Heart left ventricle (tissue), 13 donors: ENCODE results near the gene YDJC.

Experiments
- POLR2A ChIP-seq, 2 donors: fragments of 450-650 bp; IDR thresholded peaks; one replicate each; pipeline ENCODE4 v1.6.1; 2017; ENCODE audit warnings: antibody characterized with exemption in 2 of 2, mild to moderate bottlenecking in 2 of 2, moderate library complexity in 2 of 2
- TF ChIP-seq, protein P1 (sequence below), 12 donors: fragments of 200-600 bp; sonication (generic) in 4 of 12; IDR thresholded peaks; one replicate each; pipeline versions ENCODE4 v1.5.0 to v1.8.0; 2018 to 2022; ENCODE audit warnings: antibody characterized with exemption in 12 of 12, mild to moderate bottlenecking in 5 of 12
- donor health status: ischemic (EF 13 %, LVEDD 7.1; RV severe dilation, severe dysfunction).
- donor health status: DM: no; HTN: yes; CAD: no.
- donor health status: DM: no; HTN: no; CAD: no.
- donor health status: ischemic (EF 25% LVEDD 6.9; RV normal size, moderate dysfunction).
- donor health status: ischemic (EF 25% LVEDD 5.7; RV mildly dilated, moderate dysfunction).
- donor health status: ischemic (EF 35%, LVEDD 5.7; RV mildly dilated, moderate dysfunction).
- donor health status: nonischemic (EF 11% LVEDD 7.7; RV severe dilation, severe dysfunction).
- donor health status: DM: yes; HTN: yes; CAD: no.
- donor health status: PGD.
- donor health status: ischemic (EF 29% LVEDD 5.4; RV normal size, mild dysfunction).
- donor health status: nonischemic (EF 23%, LVEDD 6.1; RV moderate dilation, normal function).

DNA sequence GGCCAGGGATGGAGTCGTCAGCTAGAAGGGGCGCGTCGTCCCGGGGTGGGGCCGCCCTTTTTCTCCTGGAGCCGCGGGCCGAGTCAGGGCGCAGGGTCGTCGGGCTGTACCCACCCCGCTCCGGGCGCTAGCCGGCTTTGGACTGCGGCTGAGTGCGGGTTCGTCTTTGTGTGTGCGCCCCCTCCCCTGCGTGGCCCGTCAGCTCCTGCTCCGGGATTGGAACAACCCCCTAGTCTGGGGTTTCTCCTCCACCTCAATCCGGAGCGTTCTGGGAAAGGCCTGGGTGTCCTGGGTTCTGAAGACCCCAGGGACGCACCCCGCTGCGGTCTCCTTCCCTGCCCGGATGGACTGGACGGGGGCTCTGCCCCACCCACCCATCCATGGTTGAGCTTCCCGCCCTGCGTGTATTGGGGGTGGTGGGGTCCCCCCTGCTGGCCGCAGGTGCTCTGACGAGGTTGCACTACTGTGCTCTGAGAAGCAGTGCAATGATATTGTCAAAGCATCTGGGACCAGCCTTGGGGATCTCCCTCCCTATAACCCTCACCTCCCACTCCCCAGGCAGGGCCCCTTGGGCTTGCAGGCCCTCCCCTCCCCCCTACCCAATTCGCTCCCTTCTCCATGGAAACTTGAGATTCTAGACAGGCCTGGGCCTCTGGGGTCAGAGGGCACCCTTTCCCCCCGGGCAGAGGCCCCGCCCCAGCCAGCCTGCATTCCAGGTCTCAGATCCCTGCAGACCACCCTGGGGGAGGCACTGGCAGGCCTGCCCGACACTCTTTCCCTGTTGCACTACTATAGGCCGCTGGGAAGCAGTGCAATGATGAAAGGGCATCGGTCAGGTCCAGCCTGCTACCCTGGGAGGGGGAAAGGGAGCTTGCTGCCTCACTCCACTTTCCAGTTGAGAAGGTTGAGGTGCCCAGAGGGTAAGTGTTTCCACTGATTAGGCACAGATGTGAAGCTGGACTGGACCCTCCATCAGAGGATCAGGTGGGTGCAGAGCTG is 23.0 kb upstream of the YDJC start:
- TF ChIP-seq, protein P1, sequence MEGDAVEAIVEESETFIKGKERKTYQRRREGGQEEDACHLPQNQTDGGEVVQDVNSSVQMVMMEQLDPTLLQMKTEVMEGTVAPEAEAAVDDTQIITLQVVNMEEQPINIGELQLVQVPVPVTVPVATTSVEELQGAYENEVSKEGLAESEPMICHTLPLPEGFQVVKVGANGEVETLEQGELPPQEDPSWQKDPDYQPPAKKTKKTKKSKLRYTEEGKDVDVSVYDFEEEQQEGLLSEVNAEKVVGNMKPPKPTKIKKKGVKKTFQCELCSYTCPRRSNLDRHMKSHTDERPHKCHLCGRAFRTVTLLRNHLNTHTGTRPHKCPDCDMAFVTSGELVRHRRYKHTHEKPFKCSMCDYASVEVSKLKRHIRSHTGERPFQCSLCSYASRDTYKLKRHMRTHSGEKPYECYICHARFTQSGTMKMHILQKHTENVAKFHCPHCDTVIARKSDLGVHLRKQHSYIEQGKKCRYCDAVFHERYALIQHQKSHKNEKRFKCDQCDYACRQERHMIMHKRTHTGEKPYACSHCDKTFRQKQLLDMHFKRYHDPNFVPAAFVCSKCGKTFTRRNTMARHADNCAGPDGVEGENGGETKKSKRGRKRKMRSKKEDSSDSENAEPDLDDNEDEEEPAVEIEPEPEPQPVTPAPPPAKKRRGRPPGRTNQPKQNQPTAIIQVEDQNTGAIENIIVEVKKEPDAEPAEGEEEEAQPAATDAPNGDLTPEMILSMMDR (IDR thresholded peaks at IDR 0.05) = no peak
- no peak for TF ChIP-seq POLR2A (IDR thresholded peaks at IDR 0.05)
